GM18909 (cell line): ENCODE data around the gene SSPN.
"Not testable (repeated sequence)": the region's sequence is repeated elsewhere in the genome, so short reads cannot be mapped to it uniquely, and the experiment has no call there.

ENCODE experiments used
- ATAC-seq: cut with Tn5 transposase; IDR thresholded peaks from one replicate; pipeline ENCODE4 v1.9.1; 2021; ENCODE audit warnings: mild to moderate bottlenecking; ENCODE audit not compliant: unreplicated experiment, poor library complexity

Gene SSPN

DNA sequence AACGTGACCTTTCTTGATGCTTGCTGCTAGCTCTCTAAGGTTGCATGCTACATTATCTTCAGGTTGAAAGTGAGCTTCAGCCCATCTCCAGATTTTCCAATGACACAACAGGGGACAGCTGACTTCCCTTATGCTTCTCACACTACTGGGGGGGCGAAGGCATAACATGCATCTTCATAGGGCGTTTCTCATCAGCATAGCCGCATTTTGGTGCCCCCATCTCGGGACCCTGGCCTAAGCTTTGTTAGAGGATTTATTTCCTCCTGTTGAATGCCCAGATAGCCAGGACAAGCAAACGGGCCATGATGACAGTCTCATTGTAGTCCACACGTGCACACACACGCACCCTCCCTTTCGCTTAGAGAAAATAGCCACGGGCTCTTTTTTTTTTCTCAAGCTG lies 30.7 kb downstream of the SSPN start:
- ATAC-seq: no peak

DNA sequence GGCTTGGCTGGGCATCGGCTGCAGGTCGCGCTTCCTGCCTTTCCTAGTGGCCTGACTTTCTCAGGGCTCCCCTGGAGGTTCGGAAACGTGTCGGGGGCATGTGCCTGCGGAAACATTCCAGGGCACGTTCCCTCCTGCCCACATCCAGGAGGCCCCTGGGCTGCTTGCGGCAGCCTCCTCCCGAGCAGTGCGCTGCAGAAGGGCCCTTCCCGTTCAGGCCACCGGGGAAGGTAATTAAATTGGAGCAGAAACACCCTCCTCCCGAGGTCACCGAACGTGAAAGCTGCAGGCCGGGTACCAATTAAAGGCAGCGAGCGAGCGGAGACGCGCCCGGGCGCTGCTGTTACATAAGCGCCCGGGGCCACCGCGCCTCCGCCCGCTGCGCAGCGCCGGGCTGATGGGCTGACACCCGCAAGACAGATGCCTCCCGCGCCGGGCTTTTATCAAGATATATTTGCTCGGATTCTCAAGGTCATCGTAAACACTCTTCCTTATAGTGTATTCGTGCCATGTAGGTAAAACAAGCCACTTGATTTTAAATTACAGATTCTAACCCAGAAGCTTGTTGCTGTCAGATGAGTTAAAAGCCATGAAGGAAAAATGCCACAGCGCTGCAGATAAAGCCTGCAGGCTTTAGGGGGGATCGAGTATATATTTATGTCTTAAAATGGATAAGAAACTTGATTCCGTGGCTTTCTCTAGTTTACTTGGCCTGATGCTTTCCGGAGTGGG lies 31.4 kb downstream of the SSPN start:
- ATAC-seq: no peak

DNA sequence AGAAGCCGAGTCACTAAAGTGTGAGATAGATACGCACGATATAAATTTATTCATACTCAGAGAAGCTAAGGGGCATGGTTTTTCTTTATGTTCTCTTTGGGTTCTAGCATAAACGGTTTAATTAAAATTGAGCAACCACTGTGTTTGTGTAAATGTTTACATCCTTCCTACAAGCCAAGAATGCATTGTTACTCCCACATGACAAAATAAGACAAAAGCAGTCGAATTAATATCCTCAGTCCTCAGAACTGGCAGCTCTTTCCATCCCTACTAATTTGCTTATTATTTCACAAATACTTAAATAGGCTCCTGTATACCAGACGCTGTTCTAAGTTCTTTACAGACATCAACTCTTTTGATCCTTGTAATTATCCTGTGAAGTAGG lies 32.0 kb downstream of the SSPN start:
- no peak for ATAC-seq

DNA sequence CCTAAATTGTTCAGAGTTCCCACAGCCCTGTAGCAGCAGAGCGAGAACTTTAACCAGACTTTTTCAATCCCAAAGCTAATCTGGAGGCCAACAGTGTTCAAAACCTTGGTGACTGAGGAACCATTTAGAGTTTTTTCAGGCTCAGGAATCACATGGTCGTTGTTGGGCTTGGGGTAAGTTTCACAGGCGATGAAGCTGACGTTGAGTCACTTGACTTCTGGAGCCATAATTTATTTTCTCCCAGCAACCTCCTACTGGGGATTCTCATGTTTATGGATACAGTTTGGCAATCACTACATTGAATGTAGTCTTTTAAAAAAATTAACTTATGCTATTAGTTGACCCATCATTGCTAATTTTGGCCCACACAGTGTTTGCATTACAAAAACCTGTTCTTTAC lies 34.5 kb downstream of the SSPN start:
- no peak for ATAC-seq

DNA sequence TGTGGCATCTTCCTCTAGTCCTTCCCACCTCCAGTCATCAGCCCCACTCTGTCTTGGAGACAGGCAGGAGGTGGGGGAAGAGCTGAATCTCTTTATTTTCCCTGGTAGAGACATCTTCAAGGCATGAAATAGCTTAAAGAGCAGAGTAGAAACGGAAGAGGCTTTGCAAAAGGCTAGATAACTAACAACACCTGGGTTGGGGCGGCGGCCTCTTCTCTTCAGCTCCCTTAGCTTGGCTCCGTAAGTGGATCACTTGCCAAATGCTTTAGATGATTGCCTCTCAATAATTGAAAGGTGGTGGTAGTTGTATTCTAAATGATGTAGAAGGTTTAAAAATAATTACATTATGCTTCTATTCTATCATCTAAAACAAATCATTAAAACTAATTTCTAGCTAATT lies 36.1 kb downstream of the SSPN start:
- no peak for ATAC-seq

DNA sequence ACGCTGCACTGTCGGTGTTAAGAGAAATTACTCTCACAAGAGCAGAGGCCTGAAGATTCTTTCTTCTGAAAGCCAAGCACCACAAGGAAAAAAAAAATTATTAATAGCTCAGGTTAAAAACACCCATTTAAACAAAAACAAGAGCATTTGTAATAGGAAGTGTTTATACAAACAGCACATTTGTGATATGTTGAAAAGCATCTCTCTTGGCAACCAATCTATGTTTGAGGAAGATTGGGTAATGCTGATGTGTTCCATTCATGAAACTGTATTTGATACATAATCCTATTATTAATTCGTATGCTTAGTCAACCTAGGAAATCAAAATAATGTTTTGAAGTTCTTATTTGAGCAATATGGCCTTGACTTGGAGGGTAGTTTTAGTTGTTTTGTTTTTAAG lies 36.5 kb downstream of the SSPN start:
- no peak for ATAC-seq

DNA sequence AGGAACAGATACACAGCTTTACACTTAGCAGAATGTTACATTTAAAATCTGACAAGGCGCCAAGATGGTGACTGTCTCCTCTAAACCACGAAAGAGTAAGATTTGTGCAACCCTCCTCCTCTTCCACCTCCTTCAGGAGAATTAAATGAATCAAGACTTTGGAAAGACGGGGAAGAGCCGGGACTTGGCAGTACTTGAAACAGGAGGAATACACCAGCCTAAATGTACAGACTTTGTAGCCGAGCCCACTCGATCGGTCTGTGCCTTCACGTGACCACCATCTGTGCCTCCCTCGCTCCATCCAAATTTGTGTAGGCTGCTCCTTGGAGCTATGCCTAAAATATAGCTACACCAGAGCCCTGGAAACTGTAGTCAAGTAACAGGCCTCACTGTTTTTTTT lies 38.3 kb downstream of the SSPN start:
- ATAC-seq: no peak

DNA sequence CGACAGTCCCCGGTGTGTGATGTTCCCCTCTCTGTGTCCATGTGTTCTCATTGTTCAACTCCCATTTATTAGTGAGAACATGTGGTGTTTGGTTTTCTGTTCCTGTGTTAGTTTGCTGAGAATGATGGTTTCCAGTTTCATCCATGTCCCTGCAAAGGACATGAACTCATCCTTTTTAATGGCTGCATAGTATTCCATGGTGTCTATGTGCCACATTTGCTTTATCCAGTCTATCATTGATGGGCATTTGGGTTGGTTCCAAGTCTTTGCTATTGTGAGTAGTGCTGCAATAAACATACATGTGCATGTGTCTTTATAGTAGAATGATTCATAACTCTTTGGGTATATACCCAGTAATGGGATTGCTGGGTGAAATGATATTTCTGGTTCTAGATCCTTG lies 40.1 kb downstream of the SSPN start:
- ATAC-seq: not testable (repeated sequence)

DNA sequence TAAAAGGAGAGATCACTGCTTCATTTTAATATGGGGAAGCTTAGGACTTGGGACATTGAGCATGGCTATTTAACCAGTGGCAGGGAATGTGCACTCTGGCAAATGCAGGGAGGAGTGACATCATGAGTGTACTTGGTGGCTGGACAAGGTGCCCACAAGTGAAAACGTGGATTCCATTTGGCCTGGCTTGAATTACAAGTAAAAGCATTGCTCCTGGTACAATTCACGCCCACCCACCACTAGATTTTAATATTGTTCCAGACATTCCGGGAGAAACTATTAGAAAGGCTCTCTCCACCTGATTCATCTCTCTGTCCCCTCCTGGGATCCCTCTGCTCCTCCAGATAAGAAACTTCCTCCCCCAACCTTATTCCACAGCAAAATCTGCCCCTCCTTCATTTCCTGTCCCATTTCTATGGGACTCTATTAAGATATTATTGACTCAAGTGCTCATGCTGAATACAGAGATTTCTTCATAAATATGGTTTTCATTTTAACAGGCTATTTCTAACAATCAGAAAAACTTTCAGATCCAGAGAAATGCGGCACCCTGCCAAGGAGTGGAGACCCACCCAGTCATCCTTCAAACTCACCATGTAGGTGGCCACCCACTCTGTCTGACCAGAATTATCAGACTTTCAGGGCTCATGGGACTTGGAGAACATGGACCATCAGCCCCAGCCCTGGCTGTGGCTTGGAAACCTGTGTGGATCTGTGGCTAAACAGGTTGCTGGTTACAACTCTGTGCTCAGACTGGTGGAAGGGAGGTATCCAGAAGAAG lies 43.2 kb downstream of the SSPN start:
- ATAC-seq: no peak

DNA sequence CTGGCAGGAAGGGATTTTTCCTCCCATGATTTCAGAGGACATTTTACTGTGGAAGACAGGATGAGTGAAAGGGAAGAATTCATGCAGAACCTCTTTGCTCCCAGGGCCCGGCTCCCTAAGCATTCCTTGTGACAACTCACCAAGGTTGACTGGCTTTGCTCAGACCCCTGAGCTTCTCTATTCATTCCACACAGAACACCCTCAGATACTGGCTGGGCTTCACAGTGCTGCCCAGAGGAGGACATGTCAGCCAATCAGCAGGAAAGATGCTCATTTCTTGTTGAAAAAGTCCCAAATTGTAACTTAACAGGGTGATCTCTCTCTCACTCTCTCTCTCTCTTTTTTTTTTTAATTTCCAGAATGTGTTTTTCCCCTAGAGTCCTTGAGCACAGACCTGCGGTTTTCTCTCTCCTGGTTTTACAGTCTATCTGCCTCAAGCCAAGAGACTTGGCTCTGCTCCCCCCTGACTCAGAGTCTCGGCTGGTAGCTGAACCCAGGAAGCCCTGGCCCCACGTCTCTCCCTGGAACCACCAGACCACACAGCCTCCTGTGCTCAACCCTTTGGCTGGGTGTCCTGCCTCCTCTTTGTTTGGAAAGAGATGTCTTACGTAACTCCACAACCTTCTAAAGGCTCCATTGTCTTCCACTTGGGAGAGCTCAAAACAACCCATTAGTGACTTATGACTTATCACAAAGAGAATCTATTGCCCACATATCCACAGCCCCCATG lies 43.9 kb downstream of the SSPN start:
- no peak for ATAC-seq

DNA sequence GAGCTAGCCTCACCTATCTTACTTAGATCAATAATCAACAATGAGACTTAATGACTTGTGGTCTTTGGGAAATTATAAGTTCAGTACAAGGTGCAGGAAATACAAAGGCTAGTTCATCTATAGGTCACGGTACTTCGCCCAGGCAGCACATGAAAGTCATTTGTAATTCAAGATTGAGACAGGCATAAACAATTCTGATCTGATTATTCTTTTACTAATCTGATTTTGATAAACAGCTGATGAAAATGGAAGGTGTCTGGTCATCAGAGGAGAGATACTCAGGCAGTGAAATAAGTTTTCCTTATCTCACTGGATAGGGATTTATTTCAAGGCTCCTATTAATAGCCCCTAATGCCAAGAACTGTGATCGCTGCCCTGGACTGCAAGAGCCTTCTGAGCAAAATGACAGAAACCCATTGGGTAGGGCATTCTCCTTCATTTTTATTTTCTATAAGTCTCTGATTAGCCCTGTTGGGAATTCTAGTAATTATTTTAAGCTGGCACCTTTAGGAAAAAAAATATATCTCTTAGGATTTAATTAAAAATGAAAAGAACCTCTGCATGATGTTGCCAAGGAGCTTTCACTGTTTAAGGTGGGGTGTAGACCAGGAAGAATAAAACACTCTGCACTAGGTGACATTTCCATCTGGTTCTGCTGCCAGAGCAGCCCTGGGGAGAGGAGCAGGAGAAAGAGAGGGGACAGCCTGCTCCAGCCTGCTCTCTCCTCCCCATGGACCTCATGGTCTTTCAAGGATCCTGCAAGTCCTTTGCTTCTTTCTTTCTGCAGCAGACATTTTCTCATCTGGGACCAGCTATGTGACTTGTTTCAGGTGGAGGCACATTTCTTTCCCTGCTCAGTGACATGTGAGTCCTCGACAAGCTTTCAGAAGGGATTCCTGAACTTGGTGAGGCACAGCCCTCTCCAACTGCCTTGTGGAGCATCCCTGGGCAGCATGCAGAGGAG lies 44.8 kb downstream of the SSPN start:
- ATAC-seq: no peak

DNA sequence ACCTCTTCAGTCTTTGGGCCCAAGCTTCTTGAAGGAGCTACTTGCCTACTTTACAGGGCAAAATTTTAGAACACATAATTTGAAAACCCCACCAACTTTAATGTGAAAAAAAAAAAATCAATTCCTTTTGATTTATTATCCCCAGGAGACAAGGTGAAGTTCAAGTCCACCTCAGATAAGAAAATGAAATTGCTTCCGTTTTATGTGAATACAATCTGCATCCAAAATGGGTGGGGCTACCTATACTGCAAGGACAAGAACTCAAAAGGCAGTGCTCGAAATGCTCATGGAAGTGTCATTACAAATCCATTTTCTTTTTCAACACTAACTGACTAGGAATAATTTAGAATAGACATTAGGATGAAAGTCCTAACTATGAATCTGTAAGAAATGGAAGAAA lies 45.7 kb downstream of the SSPN start:
- no peak for ATAC-seq

DNA sequence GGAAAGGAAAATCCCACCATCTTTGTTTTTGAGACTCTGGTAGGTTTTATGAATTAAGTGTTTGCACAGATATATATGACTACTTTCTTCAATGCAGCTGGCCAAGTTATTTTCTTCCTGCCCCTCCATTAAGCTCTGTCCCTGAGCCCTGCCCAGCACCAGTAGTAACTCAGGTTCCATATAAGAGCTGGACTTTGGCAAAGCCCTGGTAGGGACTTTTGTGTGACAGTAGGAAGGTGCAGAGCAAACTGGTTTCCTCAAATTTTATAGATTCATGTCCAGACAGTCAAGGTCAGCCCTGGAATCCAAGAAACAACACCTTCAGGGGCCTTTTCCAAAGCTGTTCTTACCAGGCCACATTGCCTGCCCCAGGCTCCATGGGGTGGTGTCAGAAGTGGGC lies 47.3 kb downstream of the SSPN start:
- ATAC-seq: no peak

DNA sequence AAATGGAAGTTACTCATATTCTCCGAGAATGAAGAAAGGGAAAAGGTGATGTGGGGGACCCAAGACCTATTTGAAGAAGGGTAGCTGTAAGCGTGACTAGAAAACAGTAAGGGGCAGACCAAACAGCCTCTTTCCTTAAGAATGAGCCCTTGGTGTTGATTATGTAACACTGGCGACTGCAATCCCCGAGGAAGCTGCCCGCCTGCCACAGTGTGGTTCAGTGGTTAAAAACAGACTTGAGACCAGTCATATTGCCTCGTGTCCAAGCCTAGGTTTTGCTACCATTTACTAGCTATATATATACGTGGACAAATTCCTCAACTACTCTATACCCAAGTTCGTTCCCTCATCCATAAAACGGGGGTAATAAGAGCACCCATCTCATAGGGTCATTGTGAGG lies 49.1 kb downstream of the SSPN start:
- no peak for ATAC-seq

DNA sequence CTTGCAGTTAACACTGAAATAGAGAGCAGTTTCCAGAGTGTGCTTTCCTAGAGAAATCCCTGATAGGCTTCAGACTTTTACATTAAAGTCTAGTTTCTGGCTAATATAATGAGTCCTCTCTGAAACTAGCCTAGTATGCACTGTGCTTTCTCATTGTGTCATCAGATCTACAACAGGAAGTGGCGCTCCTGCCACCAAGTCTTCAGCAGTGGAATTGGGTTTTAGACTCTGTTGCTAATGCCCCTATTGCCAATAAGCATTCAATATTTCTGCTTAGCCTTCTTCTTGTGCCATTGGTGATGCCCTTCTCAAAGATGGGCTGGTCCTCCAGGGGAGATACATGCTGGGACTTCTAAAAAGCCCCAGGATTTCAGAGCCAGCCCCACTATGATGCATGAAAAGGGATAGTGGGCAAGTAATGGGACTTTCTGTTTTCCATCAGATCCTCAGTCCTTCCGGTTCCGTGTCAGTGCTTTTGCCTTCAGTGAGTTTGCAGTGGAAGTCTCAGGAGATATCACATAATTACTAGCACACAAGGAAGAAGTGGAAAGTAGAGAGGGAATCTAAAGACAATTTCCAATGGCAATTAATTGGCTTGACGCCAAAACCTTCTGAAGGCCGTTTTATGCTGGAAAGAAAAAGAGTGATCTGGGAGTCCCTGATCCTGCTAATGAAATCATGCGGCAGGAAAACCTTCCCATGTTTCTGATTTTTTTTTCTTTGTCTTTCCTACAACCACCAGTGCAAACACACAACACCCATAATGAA lies 50.0 kb downstream of the SSPN start:
- ATAC-seq: no peak

DNA sequence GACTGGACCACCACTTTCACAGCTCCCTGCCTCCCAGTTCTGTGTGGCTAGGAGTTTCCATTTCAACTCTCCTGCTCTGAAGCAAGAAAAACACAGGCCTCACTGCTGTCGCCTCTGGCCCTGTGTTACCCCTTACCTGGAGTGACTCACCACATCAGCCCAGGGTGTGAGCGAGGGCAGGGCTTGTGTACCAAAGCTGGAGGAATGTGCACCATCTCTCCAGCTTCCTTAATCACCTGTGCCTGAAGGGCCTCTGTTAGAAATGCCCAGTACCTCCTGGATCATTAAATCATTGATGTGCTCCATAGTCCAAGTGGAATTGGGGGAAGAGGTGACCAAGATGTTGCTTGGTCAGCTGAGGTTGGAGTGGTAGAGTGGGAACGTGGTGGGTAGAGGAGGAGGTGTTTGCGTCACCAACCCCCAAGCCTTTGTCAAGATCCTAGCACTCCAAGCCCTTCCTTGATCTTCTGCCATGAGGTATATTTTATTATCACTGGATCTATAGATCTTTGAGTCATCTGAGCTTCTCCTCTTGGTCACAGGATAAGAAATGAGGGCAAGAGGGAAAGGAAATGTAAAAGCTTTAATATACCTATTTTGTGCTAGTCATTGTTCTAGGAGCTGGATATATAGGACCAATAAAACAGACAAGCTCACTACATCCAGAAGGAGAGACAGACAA lies 51.3 kb downstream of the SSPN start:
- ATAC-seq: no peak

DNA sequence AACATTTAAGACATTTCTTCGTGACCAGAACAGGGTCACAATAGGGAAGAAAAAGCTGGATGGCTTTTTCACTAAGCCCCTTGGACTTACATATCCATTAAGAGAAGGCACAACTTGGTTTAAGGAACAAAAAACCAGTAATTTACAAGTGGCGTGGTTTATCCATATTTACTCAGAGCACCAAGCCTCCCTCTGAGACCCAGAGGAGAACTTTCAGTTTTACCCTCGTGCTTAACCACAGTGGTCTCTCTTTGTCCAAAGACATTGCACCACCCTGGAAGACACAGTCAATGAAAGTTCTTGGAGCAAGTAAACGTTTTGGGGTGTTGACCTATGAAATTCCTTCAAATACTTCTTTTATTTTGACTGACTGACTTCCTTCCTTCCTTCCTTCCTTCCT lies 52.5 kb downstream of the SSPN start:
- no peak for ATAC-seq

DNA sequence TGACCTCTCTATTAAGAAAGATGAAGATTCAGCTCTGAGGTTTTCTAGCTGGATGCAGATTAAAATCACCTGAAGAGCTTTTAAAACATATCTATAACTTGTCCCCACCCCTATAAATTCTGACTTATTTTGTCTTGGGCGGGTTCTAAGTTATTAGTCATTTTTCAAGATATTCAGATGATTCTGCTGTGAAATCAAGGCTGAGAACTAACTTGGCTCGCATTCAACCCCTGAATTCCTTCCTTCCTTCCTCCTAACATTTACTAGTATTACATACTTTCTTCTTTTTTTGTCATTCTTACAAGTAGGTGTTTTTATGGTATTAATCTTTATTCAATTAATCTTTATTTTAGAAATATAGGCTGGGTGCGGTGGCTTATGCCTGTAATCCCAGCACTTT lies 55.4 kb downstream of the SSPN start:
- ATAC-seq: no peak

DNA sequence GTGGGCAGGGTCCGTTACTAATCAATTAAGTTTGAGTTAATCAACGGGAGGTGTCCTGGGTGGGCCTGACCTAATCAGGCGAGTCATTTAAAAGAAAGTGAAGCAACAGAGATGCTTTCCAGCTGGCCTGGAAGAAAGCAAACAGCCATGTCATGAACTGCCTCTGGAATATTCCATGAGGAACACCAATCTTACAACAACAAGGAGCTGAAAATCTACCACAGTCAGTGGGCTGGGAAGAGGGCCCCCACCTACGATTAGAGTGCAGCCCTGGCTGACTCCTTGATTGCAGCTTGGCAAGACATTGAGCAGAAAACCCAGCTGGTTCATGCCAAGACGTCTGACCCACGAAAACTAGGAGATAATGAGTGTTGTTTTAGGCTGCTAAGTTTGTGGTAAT lies 56.2 kb downstream of the SSPN start:
- ATAC-seq: no peak
